UCSD-AML1 (cell line): ENCODE results near the gene PUS7.
"Not testable (repeated sequence)": the region's sequence is repeated elsewhere in the genome, so short reads cannot be mapped to it uniquely, and the experiment has no call there.

Experiments
- DNase-seq: peaks from one replicate; lab custom pipeline; 2025; ENCODE audit not compliant: unreplicated experiment; lab: John Stamatoyannopoulos, UW

The PUS7 gene

GRCh38 chr7:105502173-105502572, 19.9 kb downstream of the PUS7 start:
- DNase-seq, result no peak

- no peak for DNase-seq
These were observed 25.1 kb downstream of the PUS7 start for GRCh38 chr7:105497016-105497415.

GRCh38 chr7:105496521-105496920, 25.6 kb downstream of the PUS7 start:
- DNase-seq, result no peak

GRCh38 chr7:105493923-105494315, 28.2 kb downstream of the PUS7 start:
- no peak for DNase-seq

- DNase-seq, result no peak
These were observed 28.7 kb downstream of the PUS7 start for GRCh38 chr7:105493196-105493922.

GRCh38 chr7:105489409-105489808, 32.7 kb downstream of the PUS7 start:
- DNase-seq, result no peak

- no peak for DNase-seq
These were observed 34.2 kb downstream of the PUS7 start for GRCh38 chr7:105487579-105488571.

- DNase-seq, result no peak
These were observed 41.1 kb downstream of the PUS7 start for GRCh38 chr7:105480931-105481330.

- DNase-seq, result no peak
These were observed 43.5 kb downstream of the PUS7 start for GRCh38 chr7:105478606-105479005.

- DNase-seq, result no peak
These were observed 44.2 kb downstream of the PUS7 start for GRCh38 chr7:105477908-105478307.

- DNase-seq, result no peak
These were observed 48.0 kb downstream of the PUS7 start for GRCh38 chr7:105474045-105474444.

GRCh38 chr7:105473163-105473562, 48.9 kb downstream of the PUS7 start:
- DNase-seq, result no peak

- no peak for DNase-seq
These were observed 51.2 kb downstream of the PUS7 start for GRCh38 chr7:105470846-105471245.

GRCh38 chr7:105470090-105470489, 52.0 kb downstream of the PUS7 start:
- DNase-seq, result no peak

- no peak for DNase-seq
These were observed 59.2 kb downstream of the PUS7 start for GRCh38 chr7:105462765-105463420.

- no peak for DNase-seq
These were observed 60.6 kb downstream of the PUS7 start for GRCh38 chr7:105461518-105461917.

- no peak for DNase-seq
These were observed 64.3 kb downstream of the PUS7 start for GRCh38 chr7:105457619-105458225.

GRCh38 chr7:105454921-105455320, 67.2 kb downstream of the PUS7 start:
- no peak for DNase-seq

GRCh38 chr7:105454095-105454747, 67.8 kb downstream of the PUS7 start:
- DNase-seq, result no peak

- no peak for DNase-seq
These were observed 70.0 kb downstream of the PUS7 start for GRCh38 chr7:105452085-105452484.

GRCh38 chr7:105450870-105451269, 71.2 kb downstream of the PUS7 start:
- DNase-seq, result not testable (repeated sequence)
